M059J (cell line): ENCODE results near the gene THOC2. TPM values are rescaled to one million over a fixed set of nuclear protein-coding genes. Genes with fewer than 3 reads are reported as not detected.
"Not testable (repeated sequence)": the region's sequence is repeated elsewhere in the genome, so short reads cannot be mapped to it uniquely, and the experiment has no call there.

Experiments used
- DNase-seq: peaks from one replicate; pipeline ENCODE4 v3.0.0-alpha.2; 2012; ENCODE audit warnings: low read depth
- total RNA-seq: library from RNA; depleted of rRNA; stranded (reverse); fragments of >200 nt; shearing (Covaris generic); gene quantifications from 2 replicates; pipeline ENCODE4 v1.2.3, GENCODE V29; 2014; rRNA removed

THOC2 gene, protein sequence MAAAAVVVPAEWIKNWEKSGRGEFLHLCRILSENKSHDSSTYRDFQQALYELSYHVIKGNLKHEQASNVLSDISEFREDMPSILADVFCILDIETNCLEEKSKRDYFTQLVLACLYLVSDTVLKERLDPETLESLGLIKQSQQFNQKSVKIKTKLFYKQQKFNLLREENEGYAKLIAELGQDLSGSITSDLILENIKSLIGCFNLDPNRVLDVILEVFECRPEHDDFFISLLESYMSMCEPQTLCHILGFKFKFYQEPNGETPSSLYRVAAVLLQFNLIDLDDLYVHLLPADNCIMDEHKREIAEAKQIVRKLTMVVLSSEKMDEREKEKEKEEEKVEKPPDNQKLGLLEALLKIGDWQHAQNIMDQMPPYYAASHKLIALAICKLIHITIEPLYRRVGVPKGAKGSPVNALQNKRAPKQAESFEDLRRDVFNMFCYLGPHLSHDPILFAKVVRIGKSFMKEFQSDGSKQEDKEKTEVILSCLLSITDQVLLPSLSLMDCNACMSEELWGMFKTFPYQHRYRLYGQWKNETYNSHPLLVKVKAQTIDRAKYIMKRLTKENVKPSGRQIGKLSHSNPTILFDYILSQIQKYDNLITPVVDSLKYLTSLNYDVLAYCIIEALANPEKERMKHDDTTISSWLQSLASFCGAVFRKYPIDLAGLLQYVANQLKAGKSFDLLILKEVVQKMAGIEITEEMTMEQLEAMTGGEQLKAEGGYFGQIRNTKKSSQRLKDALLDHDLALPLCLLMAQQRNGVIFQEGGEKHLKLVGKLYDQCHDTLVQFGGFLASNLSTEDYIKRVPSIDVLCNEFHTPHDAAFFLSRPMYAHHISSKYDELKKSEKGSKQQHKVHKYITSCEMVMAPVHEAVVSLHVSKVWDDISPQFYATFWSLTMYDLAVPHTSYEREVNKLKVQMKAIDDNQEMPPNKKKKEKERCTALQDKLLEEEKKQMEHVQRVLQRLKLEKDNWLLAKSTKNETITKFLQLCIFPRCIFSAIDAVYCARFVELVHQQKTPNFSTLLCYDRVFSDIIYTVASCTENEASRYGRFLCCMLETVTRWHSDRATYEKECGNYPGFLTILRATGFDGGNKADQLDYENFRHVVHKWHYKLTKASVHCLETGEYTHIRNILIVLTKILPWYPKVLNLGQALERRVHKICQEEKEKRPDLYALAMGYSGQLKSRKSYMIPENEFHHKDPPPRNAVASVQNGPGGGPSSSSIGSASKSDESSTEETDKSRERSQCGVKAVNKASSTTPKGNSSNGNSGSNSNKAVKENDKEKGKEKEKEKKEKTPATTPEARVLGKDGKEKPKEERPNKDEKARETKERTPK (N-terminal part only)
- 64.6 and 111 TPM in 2 replicates for total RNA-seq

DNA sequence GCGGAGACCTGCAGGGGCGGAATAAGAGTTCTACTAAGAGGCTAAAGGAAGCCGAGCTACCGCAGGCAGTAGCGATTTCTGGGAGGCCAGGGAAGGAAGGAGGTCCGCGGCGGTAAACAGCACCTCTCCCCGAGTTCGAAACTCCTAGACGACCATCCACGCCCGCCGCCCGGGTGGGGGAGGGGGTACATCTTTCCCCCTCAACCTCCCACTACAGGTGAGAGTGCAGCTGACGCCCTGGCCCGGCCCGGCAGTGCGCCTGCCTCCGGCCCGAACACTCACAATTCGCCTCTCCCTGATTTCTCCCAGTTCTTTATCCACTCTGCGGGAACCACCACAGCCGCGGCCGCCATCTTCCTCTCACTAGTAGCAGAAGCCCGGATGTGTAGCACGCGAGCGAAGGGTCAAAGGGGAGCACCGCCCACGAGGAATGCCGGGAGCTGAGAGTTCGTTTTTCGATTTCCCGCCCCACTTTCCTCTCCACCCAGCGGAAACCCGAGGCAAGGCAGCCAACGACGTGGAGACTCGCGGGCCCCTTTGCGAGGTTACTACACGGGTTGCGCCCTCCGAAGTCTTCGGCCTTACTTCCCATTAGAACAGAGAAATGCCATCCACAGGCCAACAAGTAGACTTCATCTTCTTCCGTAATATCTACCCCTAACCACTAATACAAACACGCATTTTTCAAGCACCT, at the start of gene THOC2:
TSS of gene THOC2 (minus strand) at position 383 of the 694 bp plus-strand sequence. CDS start at position 353, 30 bp downstream.
- peak; percentile 95 for DNase-seq

DNA sequence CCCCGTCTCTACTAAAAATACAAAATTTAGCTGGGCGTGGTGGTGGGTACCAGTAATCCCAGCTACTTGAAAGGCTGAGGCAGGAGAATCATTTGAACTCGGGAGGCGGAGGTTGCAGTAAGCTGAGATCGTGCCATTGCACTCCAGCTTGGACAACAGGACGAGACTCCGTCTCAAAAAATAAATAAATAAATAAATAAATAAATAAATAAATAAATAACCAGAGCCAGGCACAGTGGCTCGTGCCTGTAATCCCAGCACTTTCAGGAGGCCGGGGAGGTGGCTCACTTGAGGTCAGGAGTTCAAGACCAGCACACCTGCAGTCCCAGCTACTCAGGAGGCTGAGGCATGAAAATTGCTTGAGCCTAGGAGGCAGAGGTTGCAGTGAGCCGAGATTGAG, 48.9 kb upstream of the THOC2 start:
- not testable (repeated sequence) for DNase-seq

DNA sequence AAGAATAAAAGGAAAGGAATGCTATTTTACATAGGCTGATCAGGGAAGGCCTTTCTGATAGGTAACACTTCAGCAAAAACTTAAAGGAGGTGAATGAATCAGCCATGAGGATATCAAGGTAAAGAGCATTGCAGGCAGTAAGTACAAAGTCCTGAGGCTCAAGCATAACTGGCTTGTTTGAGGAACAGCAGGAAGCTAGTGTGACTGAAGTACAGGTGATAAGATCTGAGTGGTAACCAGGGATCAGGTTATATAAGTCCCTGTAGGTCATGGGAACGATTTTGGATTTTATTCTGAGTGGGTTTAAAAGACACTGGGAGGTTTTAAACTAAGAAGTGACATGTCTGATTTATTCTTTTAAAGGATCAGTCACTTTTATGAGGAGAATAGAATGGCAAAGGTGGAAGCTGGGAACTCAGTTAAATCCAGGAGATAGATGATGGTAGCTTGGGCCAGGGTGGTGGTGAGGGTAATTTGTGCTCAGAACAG, 47.1 kb upstream of the THOC2 start:
- peak; percentile 24 for DNase-seq

GRCh38 chrX:123773258-123773988, 40.6 kb upstream of the THOC2 start:
- peak; percentile 22 for DNase-seq

GRCh38 chrX:123771449-123772064, 38.7 kb upstream of the THOC2 start:
- no peak for DNase-seq

DNA sequence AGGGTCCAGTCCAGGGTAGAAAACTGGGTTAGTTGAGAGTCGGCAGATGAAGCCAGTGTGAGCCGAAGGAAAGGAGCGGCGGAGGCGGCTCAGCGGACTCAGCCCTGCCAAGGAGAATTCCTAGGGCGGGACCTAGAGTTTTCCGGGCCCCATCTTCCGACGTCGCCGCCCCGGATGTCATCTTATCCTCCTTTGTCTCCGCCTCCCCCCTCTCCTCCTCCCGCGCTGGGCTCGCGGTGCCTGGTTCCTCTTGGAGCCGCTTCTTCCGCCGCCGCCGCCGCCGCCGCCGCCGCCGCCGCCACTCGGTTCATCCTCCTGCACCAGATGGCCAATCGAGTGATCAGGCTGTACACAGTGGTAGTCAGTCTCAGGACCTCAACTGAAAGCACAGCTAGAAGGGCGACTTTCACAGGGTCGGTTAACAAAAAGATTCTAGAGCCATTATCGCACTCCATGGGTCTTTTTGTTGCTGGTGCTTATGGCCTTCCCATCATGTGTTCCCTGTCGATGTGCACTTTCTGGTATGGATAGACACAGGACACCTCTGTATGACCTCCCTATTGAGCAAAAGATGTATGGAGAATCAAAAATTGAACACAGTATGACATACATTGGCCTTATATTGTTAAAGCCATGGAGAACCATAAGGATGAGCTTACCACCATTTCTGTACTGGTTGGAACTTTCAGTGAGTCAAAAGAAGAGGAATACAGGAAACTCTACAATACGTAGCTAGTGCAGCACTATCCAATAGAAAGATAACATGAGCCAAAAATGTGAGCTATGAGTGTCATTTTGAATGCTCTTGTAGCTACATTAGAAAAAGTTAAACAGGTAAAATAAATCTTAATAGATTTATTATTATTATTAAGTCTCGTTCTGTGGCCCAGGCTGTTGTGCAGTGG, 32.4 kb upstream of the THOC2 start:
- DNase-seq = peak; percentile 96

DNA sequence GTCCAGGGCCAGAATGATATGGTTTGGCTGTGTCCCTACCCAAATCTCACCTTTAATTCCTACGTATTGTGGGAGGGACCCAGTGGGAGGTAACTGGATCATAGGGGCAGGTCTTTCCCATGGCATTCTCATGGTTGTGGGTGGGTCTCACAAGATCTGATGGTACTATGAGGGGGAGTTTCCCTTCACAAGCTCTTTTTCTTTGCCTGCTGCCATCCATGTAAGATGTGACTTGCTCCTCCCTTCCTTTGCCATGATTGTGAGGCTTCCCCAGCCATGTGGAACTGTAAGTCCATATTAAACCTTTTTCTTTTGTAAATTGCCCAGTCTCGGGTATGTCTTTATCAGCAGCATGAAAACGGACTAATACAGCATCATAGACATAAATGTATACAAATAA, 27.0 kb upstream of the THOC2 start:
- not testable (repeated sequence) for DNase-seq

- not testable (repeated sequence) for DNase-seq
Observed at GRCh38 chrX:123757794-123758193, 24.9 kb upstream of the THOC2 start.

DNA sequence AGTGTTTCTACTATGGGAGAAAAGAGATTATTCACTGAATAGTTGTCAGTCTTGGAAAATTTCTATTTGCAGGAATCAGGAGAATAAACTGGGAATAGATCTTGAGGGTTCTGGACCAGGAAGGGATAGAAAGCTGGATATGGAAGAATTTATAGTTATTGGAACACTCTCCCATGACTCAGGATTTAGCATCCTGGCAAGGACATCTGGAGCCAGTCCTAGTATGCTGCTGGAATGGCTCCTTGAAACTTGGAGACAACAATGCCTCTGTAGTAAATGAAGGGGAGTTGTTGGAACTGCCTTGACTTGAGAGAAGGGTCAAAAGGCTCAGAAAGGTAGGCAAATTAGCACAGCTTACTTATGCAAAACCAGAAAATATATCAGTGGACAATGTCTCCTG, 23.5 kb upstream of the THOC2 start:
- peak; percentile 53 for DNase-seq

- no peak for DNase-seq
Observed at GRCh38 chrX:123755107-123755506, 22.3 kb upstream of the THOC2 start.

GRCh38 chrX:123753656-123754350, 21.0 kb upstream of the THOC2 start:
- DNase-seq = peak; percentile 32

DNA sequence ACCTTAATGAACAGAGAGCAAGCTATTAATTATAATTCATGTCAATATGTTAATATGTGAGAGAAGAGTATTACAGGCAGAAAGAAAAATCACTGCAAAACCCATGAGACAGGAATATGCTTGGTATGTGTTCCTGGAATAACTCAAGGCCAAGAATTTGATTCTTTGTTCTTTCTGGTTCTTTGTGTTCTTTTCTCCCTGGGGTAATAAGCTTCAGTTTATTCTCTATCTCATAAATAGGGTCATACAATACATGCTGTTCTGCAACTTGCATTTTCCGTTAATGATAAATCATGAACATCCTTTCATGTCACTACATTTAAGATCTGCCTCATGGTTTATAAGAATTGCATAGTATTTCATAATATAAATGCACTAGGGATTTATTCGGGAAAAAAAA, 16.8 kb upstream of the THOC2 start:
- no peak for DNase-seq

DNA sequence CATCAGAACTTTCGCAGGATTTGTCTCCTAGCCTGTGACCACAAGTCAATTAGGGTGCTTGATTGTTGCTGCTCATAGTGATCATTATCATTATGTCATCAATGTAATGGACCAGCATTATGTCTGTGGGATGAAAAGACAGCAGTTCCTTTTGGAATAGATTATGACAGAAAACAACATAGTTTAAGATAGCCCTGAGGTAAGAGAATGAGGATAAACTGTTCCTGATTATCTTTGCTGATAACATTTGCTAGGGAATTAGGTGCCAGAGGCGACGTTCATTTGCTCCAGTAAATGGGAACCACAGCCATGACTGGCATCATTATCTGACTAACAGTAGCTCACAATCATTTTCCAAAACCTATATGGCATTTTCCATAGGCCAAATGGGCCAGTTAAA, 12.7 kb upstream of the THOC2 start:
- DNase-seq = peak; percentile 18

GRCh38 chrX:123743312-123743711, 10.5 kb upstream of the THOC2 start:
- DNase-seq = no peak

- no peak for DNase-seq
Observed at GRCh38 chrX:123742440-123742839, 9.6 kb upstream of the THOC2 start.

DNA sequence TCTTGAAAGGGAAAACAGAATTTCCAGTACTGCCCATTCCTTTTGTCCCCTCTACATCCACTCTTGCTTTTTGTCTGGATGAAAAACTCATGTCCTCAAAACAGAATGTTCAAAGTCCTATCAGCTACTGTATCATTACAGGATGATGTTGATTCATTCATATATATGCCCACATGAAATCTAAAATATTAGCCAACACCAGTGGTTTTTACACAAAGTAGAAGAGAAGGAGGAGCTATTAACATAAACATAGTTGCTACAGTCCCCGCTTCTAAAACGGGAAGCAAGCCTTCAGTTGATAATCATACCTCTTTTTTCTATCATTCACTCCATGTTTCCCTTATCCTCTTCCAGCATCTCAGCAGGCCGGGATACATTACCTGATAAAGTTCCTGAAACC, 7.7 kb upstream of the THOC2 start:
- no peak for DNase-seq

GRCh38 chrX:123740006-123740405, 7.2 kb upstream of the THOC2 start:
- DNase-seq = no peak

DNA sequence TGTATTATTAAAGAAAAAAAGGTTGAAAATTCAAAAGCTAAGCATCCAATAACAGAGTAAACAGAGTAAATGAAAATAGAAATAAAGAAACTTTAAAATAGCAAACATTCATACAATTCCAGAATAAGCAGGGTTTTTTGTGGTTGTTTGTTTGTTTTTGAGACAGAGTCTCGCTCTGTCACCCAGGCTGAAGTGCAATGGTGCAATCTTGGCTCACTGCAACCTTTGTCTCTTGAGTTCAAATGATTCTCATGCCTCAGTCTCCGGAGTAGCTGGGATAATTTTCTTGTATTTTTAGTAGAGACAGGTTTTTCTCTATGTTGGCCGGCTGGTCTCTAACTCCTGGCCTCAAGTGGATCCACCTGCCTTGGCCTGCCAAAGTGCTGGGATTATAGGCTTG, 6.6 kb upstream of the THOC2 start:
- no peak for DNase-seq
